Neural progenitor cell (in vitro differentiated cells): Measurements from ENCODE around the gene PTPRN2.

Experiments
- CTCF ChIP-seq: fragments of 200-600 bp; sonication (generic); IDR thresholded peaks from 2 replicates; pipeline ENCODE4 v1.5.1; 2017; ENCODE audit warnings: antibody characterized with exemption, mild to moderate bottlenecking
- EZH2phosphoT487 ChIP-seq: fragments of 200-600 bp; sonication (generic); IDR thresholded peaks from 2 replicates; pipeline ENCODE4 v1.6.1; 2017; ENCODE audit warnings: antibody characterized with exemption

GRCh38 chr7:157818701-157819454 lies 768.7 kb downstream of the PTPRN2 start:
- TF ChIP-seq EZH2phosphoT487, result no peak
- TF ChIP-seq CTCF, result no peak
